HCT116 (cell line): ENCODE results near the gene RBBP8NL. TPM values are rescaled to one million over a fixed set of nuclear protein-coding genes. Genes with fewer than 3 reads are reported as not detected.
A peak's percentile ranks its signal among the peaks of the same experiment; 100 is the strongest.

Experiments
- ATAC-seq: fragments of 200-7000 bp; cut with Tn5 transposase; 2 replicates; pipeline ENCODE4 v1.9.1; 2020; ENCODE audit warnings: mild to moderate bottlenecking, moderate library complexity
- BruUV-seq: library from RNA; stranded (reverse); fragments of 400-500 nt; replicated peaks from 2 replicates; lab custom pipeline; 2021; lab: Mats Ljungman, UMichigan
- CTCF ChIA-PET: fragments of 300-600 bp; sonication (Branson Sonifier 250); formaldehyde crosslinking; loops from one replicate; lab custom pipeline; 2021; ENCODE audit warnings: antibody characterized with exemption; lab: Charles Lee
- POLR2A ChIA-PET: fragments of 300-600, 350-600 bp; sonication (Branson Sonifier 250); formaldehyde crosslinking; loops from one replicate; lab custom pipeline; 2021; ENCODE audit warnings: antibody characterized with exemption; lab: Charles Lee
- RAD21 ChIA-PET, 2 experiments: fragments of 300-600 bp; sonication (Branson Sonifier 250); formaldehyde crosslinking; loops; one replicate each; lab custom pipeline; 2023; ENCODE audit warnings: low total read pairs in 2 of 2; ENCODE audit not compliant: uncharacterized antibody in 2 of 2, unreplicated experiment in 2 of 2, low non-redundant PET in 1 of 2; lab: Charles Lee
- DNase-seq: peaks from one replicate; pipeline ENCODE4 v3.0.0-alpha.2; 2010; ENCODE audit warnings: low read depth, low spot score
- H2AFZ ChIP-seq: fragments of 200-600 bp; shearing (Covaris generic), sonication (generic); 2 replicates; pipeline ENCODE4 v1.6.1; 2017; ENCODE audit warnings: low read depth, mixed run types, mixed read lengths, antibody characterized with exemption, low read length; ENCODE audit not compliant: poor library complexity, severe bottlenecking
- H3K27ac ChIP-seq: 2 replicates; pipeline ENCODE4 v1.5.1; 2012; ENCODE audit warnings: low read depth, low read length
- H3K27me3 ChIP-seq: fragments of 200-600 bp; sonication (generic); 2 replicates; pipeline ENCODE4 v1.6.1; 2016; ENCODE audit warnings: mixed run types, low read length, mixed read lengths; ENCODE audit not compliant: insufficient read depth
- H3K36me3 ChIP-seq, 2 experiments: fragments of 200-500 bp in 1 of 2; fragments of 200-600 bp in 1 of 2; sonication (Bioruptor generic) in 1 of 2; sonication (generic) in 1 of 2; 2 replicates each; pipeline versions ENCODE4 v1.5.1 to v1.6.1; 2014 to 2016; ENCODE audit warnings: low read length in 2 of 2, inconsistent platforms in 1 of 2, mixed read lengths in 1 of 2, mixed run types in 1 of 2; ENCODE audit not compliant: insufficient read depth in 2 of 2, control insufficient read depth in 1 of 2
- H3K4me1 ChIP-seq, 2 experiments: fragments of 200-600 bp in 1 of 2; sonication (generic) in 1 of 2; 2 replicates each; pipeline versions ENCODE4 v1.5.1 to v1.6.1; 2012 to 2017; ENCODE audit warnings: low read length in 2 of 2, inconsistent platforms in 1 of 2, mild to moderate bottlenecking in 1 of 2, mixed read lengths in 1 of 2, mixed run types in 1 of 2, moderate library complexity in 1 of 2; ENCODE audit not compliant: insufficient read depth in 2 of 2, control insufficient read depth in 1 of 2
- H3K4me2 ChIP-seq: fragments of 200-600 bp; sonication (generic); 2 replicates; pipeline ENCODE4 v1.6.1; 2017; ENCODE audit warnings: mixed run types, low read length, mixed read lengths
- H3K4me3 ChIP-seq, 2 experiments: fragments of 200-600 bp in 1 of 2; sonication (generic) in 1 of 2; replicated peaks in 1 of 2; 2 replicates each; pipeline ENCODE4 v1.5.1; 2011 to 2016; ENCODE audit warnings: low read length in 2 of 2, control low read depth in 1 of 2, low read depth in 1 of 2, mild to moderate bottlenecking in 1 of 2, mixed read lengths in 1 of 2, mixed run types in 1 of 2
- H3K79me2 ChIP-seq: fragments of 200-600 bp; sonication (generic); 2 replicates; pipeline ENCODE4 v1.6.1; 2017; ENCODE audit warnings: mild to moderate bottlenecking, mixed run types, low read length, moderate library complexity, mixed read lengths; ENCODE audit not compliant: insufficient read depth
- H3K9ac ChIP-seq: fragments of 200-600 bp; sonication (generic); 2 replicates; pipeline ENCODE4 v1.6.1; 2016; ENCODE audit warnings: low read length, mixed read lengths
- H3K9me2 ChIP-seq: fragments of 200-600 bp; sonication (generic), shearing (Covaris generic); 2 replicates; pipeline ENCODE4 v1.6.1; 2017; ENCODE audit warnings: mixed run types, mild to moderate bottlenecking, moderate library complexity; ENCODE audit not compliant: insufficient read depth
- H3K9me3 ChIP-seq, 2 experiments: fragments of 200-500 bp in 1 of 2; fragments of 200-600 bp in 1 of 2; sonication (Bioruptor generic) in 1 of 2; sonication (generic) in 1 of 2; 2 replicates each; pipeline ENCODE4 v1.6.1; 2014 to 2017; ENCODE audit warnings: low read length in 2 of 2, mixed read lengths in 2 of 2, inconsistent platforms in 1 of 2, low read depth in 1 of 2, mild to moderate bottlenecking in 1 of 2, mixed run types in 1 of 2, moderate library complexity in 1 of 2; ENCODE audit not compliant: control insufficient read depth in 1 of 2, insufficient read depth in 1 of 2
- H4K20me1 ChIP-seq: fragments of 200-600 bp; sonication (generic), shearing (Covaris generic); 2 replicates; pipeline ENCODE4 v1.6.1; 2017; ENCODE audit warnings: mixed run types, mild to moderate bottlenecking, moderate library complexity; ENCODE audit not compliant: insufficient read depth
- ATF3 ChIP-seq: IDR thresholded peaks from 2 replicates; pipeline ENCODE4 v1.6.1; 2012
- CEBPB ChIP-seq: IDR thresholded peaks from 2 replicates; pipeline ENCODE4 v1.6.1; 2012; ENCODE audit warnings: low read depth
- ELF1 ChIP-seq: IDR thresholded peaks from 2 replicates; pipeline ENCODE4 v1.6.1; 2012; ENCODE audit warnings: low read depth, borderline replicate concordance
- EZH2 ChIP-seq: fragments of 200-600 bp; sonication (generic); IDR thresholded peaks from 2 replicates; pipeline ENCODE4 v1.6.1; 2017; ENCODE audit warnings: antibody characterized with exemption, mixed run types
- FOSL1 ChIP-seq: IDR thresholded peaks from 2 replicates; pipeline ENCODE4 v1.6.1; 2012; ENCODE audit warnings: low read depth
- JUND ChIP-seq: IDR thresholded peaks from 2 replicates; pipeline ENCODE4 v1.6.1; 2012
- POLR2AphosphoS5 ChIP-seq: IDR thresholded peaks from 2 replicates; pipeline ENCODE4 v1.6.1; 2011; ENCODE audit warnings: mild to moderate bottlenecking, low read depth, low read length, moderate library complexity
- SIN3A ChIP-seq: IDR thresholded peaks from 2 replicates; pipeline ENCODE4 v1.6.1; 2012; ENCODE audit warnings: low read depth
- YY1 ChIP-seq: IDR thresholded peaks from 2 replicates; pipeline ENCODE4 v1.6.1; 2011; ENCODE audit warnings: low read length, low read depth, moderate library complexity, mild to moderate bottlenecking; ENCODE audit not compliant: insufficient replicate concordance; ENCODE audit errors: extremely low read depth
- ZNF274 ChIP-seq: fragments of 200-500 bp; sonication (Bioruptor generic); IDR thresholded peaks from 2 replicates; pipeline ENCODE4 v1.6.1; 2014; ENCODE audit warnings: mild to moderate bottlenecking, low read depth, low read length, inconsistent platforms
- intact Hi-C: fragments of 100-400 bp; cut with micrococcal nuclease; formaldehyde crosslinking; loops from 2 replicates; pipeline ENCODE4 v1.10.0; 2022
- total RNA-seq: library from RNA; stranded (reverse); gene quantifications from one replicate; pipeline ENCODE4 v1.2.1, GENCODE V29; 2021; ENCODE audit not compliant: unreplicated experiment
- TF ChIP-seq, protein P1 (sequence below), 3 experiments: fragments of 200-600 bp in 1 of 3; sonication (generic) in 1 of 3; IDR thresholded peaks in 2 of 3; conservative IDR thresholded peaks in 1 of 3; 2 replicates each; pipeline ENCODE4 v1.5.1; 2012 to 2017; ENCODE audit warnings: low read depth in 2 of 3, low read length in 2 of 3, antibody characterized with exemption in 1 of 3, borderline replicate concordance in 1 of 3, control low read depth in 1 of 3, mild to moderate bottlenecking in 1 of 3, mixed read lengths in 1 of 3, mixed run types in 1 of 3, moderate library complexity in 1 of 3; ENCODE audit not compliant: insufficient read depth in 1 of 3

Gene RBBP8NL
- total RNA-seq, 1 experiment from 2014 or later = 0.59 TPM

DNA sequence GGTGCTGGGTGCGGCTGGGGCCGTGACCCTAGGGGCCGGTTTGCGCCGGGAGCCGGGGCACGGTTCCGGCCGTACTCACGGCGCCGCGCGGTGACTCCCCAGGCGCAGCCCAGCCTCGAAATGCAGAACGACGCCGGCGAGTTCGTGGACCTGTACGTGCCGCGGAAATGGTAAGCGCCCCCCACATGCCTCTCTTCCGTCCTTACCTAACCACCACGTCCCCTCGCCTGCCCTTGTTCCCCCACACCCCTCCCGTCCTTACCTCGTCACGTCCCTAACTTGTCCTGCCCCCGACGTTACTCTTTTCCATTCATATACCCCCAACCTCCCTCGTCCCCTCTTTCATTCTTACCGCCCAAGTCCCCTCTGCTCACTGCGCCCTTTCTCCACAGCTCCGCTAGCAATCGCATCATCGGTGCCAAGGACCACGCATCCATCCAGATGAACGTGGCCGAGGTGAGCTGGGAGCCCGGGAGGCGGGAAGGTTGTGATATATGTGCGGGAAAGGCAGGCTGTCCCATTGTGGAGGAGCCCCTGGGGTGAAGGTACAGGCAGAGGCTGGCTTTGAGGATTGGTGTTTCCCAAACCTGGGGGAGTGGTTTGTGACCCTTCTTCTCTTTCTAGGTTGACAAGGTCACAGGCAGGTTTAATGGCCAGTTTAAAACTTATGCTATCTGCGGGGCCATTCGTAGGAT lies 40.0 kb downstream of the RBBP8NL start:
- Histone ChIP-seq H3K79me2 (peaks cover 62% of the 10 kb centered on the region), H3K9ac (peak overlapping the region; percentile 99), H3K36me3 (peaks cover 8 to 22% of the 10 kb centered on the region in 2 experiments), H3K27me3 (no peaks in the 10 kb centered on the region), H4K20me1 (peaks cover 9% of the 10 kb centered on the region; the same call in 1 of the 2 replicates), H3K4me3 (peak overlapping the region; percentile 98 to 100)
- DNase-seq (no peak), ATAC-seq (peak; percentile 0; the same call in 1 of the 2 replicates)
- TSS peak; percentile 82 for BruUV-seq
- ChIA-PET POLR2A (interaction anchor here (0.6 to 1.5 kb wide), 9 partner anchors 9 to 442 kb away, joined by 3 to 12 read pairs (median 6); partner anchors contain the start of gene MRGBP), CTCF (interaction anchor here (1.0 to 1.4 kb wide), 2 partner anchors 23 to 86 kb away, joined by 3 read pairs; no protein-coding TSS in a partner anchor)
- intact Hi-C loops = loop anchor here (1.0 kb wide), 1 partner anchor 85 kb away; the partner anchor contains the start of gene ADRM1
- TF ChIP-seq EZH2 (no peak), CEBPB (no peak), YY1 (no peak), ZNF274 (no peak), POLR2AphosphoS5 (no peak), ATF3 (no peak), JUND (no peak), FOSL1 (no peak), SIN3A (no peak), ELF1 (no peak)
- TF ChIP-seq, protein P1, sequence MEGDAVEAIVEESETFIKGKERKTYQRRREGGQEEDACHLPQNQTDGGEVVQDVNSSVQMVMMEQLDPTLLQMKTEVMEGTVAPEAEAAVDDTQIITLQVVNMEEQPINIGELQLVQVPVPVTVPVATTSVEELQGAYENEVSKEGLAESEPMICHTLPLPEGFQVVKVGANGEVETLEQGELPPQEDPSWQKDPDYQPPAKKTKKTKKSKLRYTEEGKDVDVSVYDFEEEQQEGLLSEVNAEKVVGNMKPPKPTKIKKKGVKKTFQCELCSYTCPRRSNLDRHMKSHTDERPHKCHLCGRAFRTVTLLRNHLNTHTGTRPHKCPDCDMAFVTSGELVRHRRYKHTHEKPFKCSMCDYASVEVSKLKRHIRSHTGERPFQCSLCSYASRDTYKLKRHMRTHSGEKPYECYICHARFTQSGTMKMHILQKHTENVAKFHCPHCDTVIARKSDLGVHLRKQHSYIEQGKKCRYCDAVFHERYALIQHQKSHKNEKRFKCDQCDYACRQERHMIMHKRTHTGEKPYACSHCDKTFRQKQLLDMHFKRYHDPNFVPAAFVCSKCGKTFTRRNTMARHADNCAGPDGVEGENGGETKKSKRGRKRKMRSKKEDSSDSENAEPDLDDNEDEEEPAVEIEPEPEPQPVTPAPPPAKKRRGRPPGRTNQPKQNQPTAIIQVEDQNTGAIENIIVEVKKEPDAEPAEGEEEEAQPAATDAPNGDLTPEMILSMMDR (IDR thresholded peaks at IDR 0.05 in 2 of 3, conservative IDR thresholded peaks at IDR 0.05 in 1 of 3; ENCODE audit: borderline replicate concordance in 1 of 3, insufficient read depth in 1 of 3, low read depth in 2 of 3, low read length in 2 of 3) = no peak
- TF ChIP-seq, all 23 proteins: peak for 0
- Histone ChIP-seq H2AFZ (no peak overlapping the region), H3K4me1 (peaks cover 8 to 33% of the 10 kb centered on the region in 2 experiments; a peak in 3 of 4 replicates), H3K9me2 (no peaks in the 10 kb centered on the region), H3K9me3 (no peaks in the 10 kb centered on the region), H3K27ac (peak overlapping the region; percentile 95), H3K4me2 (peak overlapping the region; percentile 88)
- RAD21 ChIA-PET = interaction anchor here in 1 of 2 experiments (0.6 to 0.7 kb wide), 2 partner anchors 38 to 85 kb away, joined by 4 to 8 read pairs; partner anchors contain the start of gene ADRM1
